ENCODE results near the gene ARHGEF3.

GRCh38 chr3:56758539-56758981 lies 43.2 kb downstream of the ARHGEF3 start:
- TF ChIP-seq CTCF (IDR thresholded peaks at IDR 0.05) (no peak), POLR2A (IDR thresholded peaks at IDR 0.05) (no peak)
